Spinal cord (tissue), 10 donors: ENCODE results near the gene GRK3. TPM values are rescaled to one million over a fixed set of nuclear protein-coding genes. Genes with fewer than 3 reads are reported as not detected.
A peak's percentile ranks its signal among the peaks of the same experiment; 100 is the strongest.

Experiments used
- DNase-seq, 6 donors: peaks; one replicate each; pipeline versions ENCODE4 v3.0.0 to v3.0.0-alpha.2; 2013 to 2015; ENCODE audit warnings: low spot score in 6 of 6, low read depth in 4 of 6
- H3K27ac ChIP-seq: one replicate; pipeline ENCODE4 v1.5.1; 2013; ENCODE audit warnings: low read depth, low read length, control low read depth
- H3K27me3 ChIP-seq: one replicate; pipeline ENCODE4 v1.6.1; 2013; ENCODE audit warnings: low read length; ENCODE audit not compliant: control insufficient read depth, insufficient read depth
- H3K36me3 ChIP-seq: one replicate; pipeline ENCODE4 v1.6.1; 2013; ENCODE audit warnings: low read length; ENCODE audit not compliant: control insufficient read depth, insufficient read depth
- H3K4me1 ChIP-seq: one replicate; pipeline ENCODE4 v1.6.1; 2013; ENCODE audit warnings: low read length; ENCODE audit not compliant: control insufficient read depth, insufficient read depth
- H3K4me3 ChIP-seq: one replicate; pipeline ENCODE4 v1.5.1; 2013; ENCODE audit warnings: low read depth, low read length, control low read depth
- H3K9me3 ChIP-seq: one replicate; pipeline ENCODE4 v1.6.1; 2013; ENCODE audit warnings: low read length; ENCODE audit not compliant: control insufficient read depth, insufficient read depth
- WGBS: methylation state at CpG from one replicate; pipeline ENCODE4 v1.1.5; 2013; ENCODE audit warnings: missing lambda C conversion rate; ENCODE audit not compliant: insufficient coverage; 5-methylcytosine and 5-hydroxymethylcytosine counted together
- polyA plus RNA-seq, 2 donors: library from polyadenylated mRNA; unstranded; fragments of 120-200 nt; gene quantifications; one replicate each; pipeline ENCODE4 v1.2.1, GENCODE V29; 2013; ENCODE audit not compliant: insufficient read length in 2 of 2
- total RNA-seq, 2 donors: library from RNA; depleted of rRNA in 1 of 2; stranded (reverse); fragments of 120-200 nt in 1 of 2; fragments of >200 nt in 1 of 2; gene quantifications; one replicate each; pipeline versions ENCODE4 v1.2.3 to v1.2.4, GENCODE V29; 2013 to 2014
- donor health status: healthy.

GRK3 gene
- total and polyA plus RNA-seq, 4 donors = 13.6 to 33.7 (median 31.8) TPM

- Histone ChIP-seq H3K36me3 (no peaks in the 10 kb centered on the region), H3K9me3 (no peaks in the 10 kb centered on the region), H3K27me3 (no peaks in the 10 kb centered on the region), H3K4me1 (no peaks in the 10 kb centered on the region), H3K4me3 (no peak overlapping the region), H3K27ac (no peak overlapping the region)
- no CpG with 5 or more reads among the region's 3 CpGs for WGBS
- no peak for DNase-seq
Observed at GRCh38 chr22:25534724-25535123, 29.8 kb upstream of the GRK3 start.

GRCh38 chr22:25536589-25536988 lies 27.9 kb upstream of the GRK3 start:
- no peak overlapping the region for H3K27ac ChIP-seq
- H3K9me3 ChIP-seq = no peaks in the 10 kb centered on the region
- H3K4me3 ChIP-seq = no peak overlapping the region
- peak in 3 of 6 donors; percentile 25 to 61 (median 47) for DNase-seq
- H3K4me1 ChIP-seq = no peaks in the 10 kb centered on the region
- 24% methylated on average over 2 of the region's 4 CpGs for whole genome bisulfite sequencing
- no peaks in the 10 kb centered on the region for H3K36me3 ChIP-seq
- H3K27me3 ChIP-seq = no peaks in the 10 kb centered on the region

GRCh38 chr22:25540166-25540907 lies 24.1 kb upstream of the GRK3 start:
- DNase-seq = no peak
- no peak overlapping the region for H3K4me3 ChIP-seq
- H3K9me3 ChIP-seq = no peaks in the 10 kb centered on the region
- H3K27me3 ChIP-seq = no peaks in the 10 kb centered on the region
- 94% methylated on average over 2 of the region's 3 CpGs for WGBS
- H3K36me3 ChIP-seq = no peaks in the 10 kb centered on the region
- H3K4me1 ChIP-seq = no peaks in the 10 kb centered on the region
- no peak overlapping the region for H3K27ac ChIP-seq

GRCh38 chr22:25540908-25541660 lies 23.4 kb upstream of the GRK3 start:
- H3K36me3 ChIP-seq = no peaks in the 10 kb centered on the region
- H3K27ac ChIP-seq = no peak overlapping the region
- 100% methylated on average over 2 of the region's 4 CpGs for WGBS
- H3K4me3 ChIP-seq = no peak overlapping the region
- H3K9me3 ChIP-seq = no peaks in the 10 kb centered on the region
- no peaks in the 10 kb centered on the region for H3K27me3 ChIP-seq
- no peak for DNase-seq
- peaks cover 2% of the 10 kb centered on the region for H3K4me1 ChIP-seq

GRCh38 chr22:25542191-25542590 lies 22.3 kb upstream of the GRK3 start:
- H3K4me1 ChIP-seq = peaks cover 2% of the 10 kb centered on the region
- WGBS = no CpG with 5 or more reads among the region's 1 CpG

GRCh38 chr22:25542720-25543402 lies 21.6 kb upstream of the GRK3 start:
- 65% methylated on average over 6 of the region's 6 CpGs for WGBS
- Histone ChIP-seq H3K27ac (no peak overlapping the region), H3K4me1 (peaks cover 2% of the 10 kb centered on the region), H3K36me3 (no peaks in the 10 kb centered on the region), H3K4me3 (no peak overlapping the region), H3K27me3 (no peaks in the 10 kb centered on the region), H3K9me3 (no peaks in the 10 kb centered on the region)
- DNase-seq = no peak

More at GRCh38 chr22:25542191-25542590, 22.3 kb upstream of the GRK3 start:
- Histone ChIP-seq H3K9me3 (no peaks in the 10 kb centered on the region), H3K4me3 (no peak overlapping the region), H3K27me3 (no peaks in the 10 kb centered on the region), H3K36me3 (no peaks in the 10 kb centered on the region), H3K27ac (no peak overlapping the region)
- no peak for DNase-seq

GRCh38 chr22:25545146-25545545 lies 19.3 kb upstream of the GRK3 start:
- H3K4me3 ChIP-seq = no peak overlapping the region
- peaks cover 2% of the 10 kb centered on the region for H3K4me1 ChIP-seq
- 100% methylated on average over 1 of the region's 3 CpGs for WGBS
- H3K27ac ChIP-seq = no peak overlapping the region
- H3K36me3 ChIP-seq = no peaks in the 10 kb centered on the region
- H3K9me3 ChIP-seq = no peaks in the 10 kb centered on the region
- DNase-seq = no peak
- no peaks in the 10 kb centered on the region for H3K27me3 ChIP-seq

- Histone ChIP-seq H3K36me3 (no peaks in the 10 kb centered on the region), H3K4me3 (no peak overlapping the region), H3K9me3 (no peaks in the 10 kb centered on the region), H3K4me1 (peaks cover 2% of the 10 kb centered on the region), H3K27ac (no peak overlapping the region), H3K27me3 (no peaks in the 10 kb centered on the region)
- no peak for DNase-seq
- 73% methylated on average over 8 of the region's 10 CpGs for WGBS
Observed at GRCh38 chr22:25545672-25546071, 18.8 kb upstream of the GRK3 start.

- H3K9me3 ChIP-seq = no peaks in the 10 kb centered on the region
- WGBS = no CpG with 5 or more reads among the region's 2 CpGs
- no peak overlapping the region for H3K27ac ChIP-seq
- H3K4me1 ChIP-seq = peaks cover 2% of the 10 kb centered on the region
- no peak overlapping the region for H3K4me3 ChIP-seq
- H3K27me3 ChIP-seq = no peaks in the 10 kb centered on the region
- DNase-seq = no peak
- no peaks in the 10 kb centered on the region for H3K36me3 ChIP-seq
Observed at GRCh38 chr22:25546242-25546641, 18.2 kb upstream of the GRK3 start.
